ENCODE results near the gene OGFR.

- TF ChIP-seq EZH2 (IDR thresholded peaks at IDR 0.05; ENCODE audit: low read length, unreplicated experiment) = no peak
- TF ChIP-seq CTCF (conservative IDR thresholded peaks at IDR 0.05; ENCODE audit: low read depth, low read length) = no peak
Measured at GRCh38 chr20:62859721-62860120, 55.1 kb downstream of the OGFR start.

Measured in PC-3 (cell line).